Mammary epithelial cell (primary cell): Measurements from ENCODE around the gene ALB.

ENCODE experiments used
- CTCF ChIP-seq, 2 donors: IDR thresholded peaks in 1 of 2; conservative IDR thresholded peaks in 1 of 2; 2 replicates each; pipeline ENCODE4 v1.5.1; 2011 to 2012; ENCODE audit warnings: inconsistent platforms in 2 of 2, low read length in 2 of 2, mild to moderate bottlenecking in 2 of 2, control low read depth in 1 of 2, low read depth in 1 of 2; ENCODE audit not compliant: insufficient read depth in 1 of 2; ENCODE audit errors: extremely low read depth in 1 of 2
- EZH2 ChIP-seq: IDR thresholded peaks from 2 replicates; pipeline ENCODE4 v1.6.1; 2012; ENCODE audit warnings: low read length, inconsistent platforms, borderline replicate concordance

GRCh38 chr4:73392936-73393335 lies 11.2 kb upstream of the ALB start:
- no peak for TF ChIP-seq EZH2
- no peak for TF ChIP-seq CTCF (conservative IDR thresholded peaks at IDR 0.05 in 1 of 2, IDR thresholded peaks at IDR 0.05 in 1 of 2; ENCODE audit: extremely low read depth in 1 of 2, insufficient read depth in 1 of 2, low read depth in 1 of 2, low read length in 2 of 2)
